ENCODE data around the gene UFD1.

The UFD1 gene

DNA sequence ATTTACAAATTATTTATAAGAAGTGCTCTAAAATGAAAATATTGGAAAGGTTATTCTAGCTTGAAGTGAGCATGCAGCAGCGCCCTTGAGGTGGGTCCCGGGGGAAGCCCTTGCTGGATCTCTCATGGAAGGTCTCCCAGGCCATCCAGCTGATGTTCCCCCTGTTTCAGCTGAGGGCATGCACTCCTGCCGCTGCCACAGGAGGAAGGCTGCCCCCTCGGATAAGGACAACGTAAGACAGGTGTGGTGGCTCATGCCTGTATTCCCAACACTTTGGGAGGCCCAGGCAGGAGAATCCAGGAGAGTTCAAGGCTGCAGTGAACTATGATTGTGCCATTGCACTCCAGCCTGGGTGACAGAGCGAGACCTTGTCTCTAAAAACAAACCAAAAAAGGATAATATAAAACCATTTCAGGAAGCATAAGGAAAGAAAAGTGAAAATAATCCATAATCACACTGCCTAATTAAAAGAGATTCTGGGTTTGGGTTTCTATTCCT, 15.7 kb upstream of the UFD1 start:
- no peak for DNase-seq

DNA sequence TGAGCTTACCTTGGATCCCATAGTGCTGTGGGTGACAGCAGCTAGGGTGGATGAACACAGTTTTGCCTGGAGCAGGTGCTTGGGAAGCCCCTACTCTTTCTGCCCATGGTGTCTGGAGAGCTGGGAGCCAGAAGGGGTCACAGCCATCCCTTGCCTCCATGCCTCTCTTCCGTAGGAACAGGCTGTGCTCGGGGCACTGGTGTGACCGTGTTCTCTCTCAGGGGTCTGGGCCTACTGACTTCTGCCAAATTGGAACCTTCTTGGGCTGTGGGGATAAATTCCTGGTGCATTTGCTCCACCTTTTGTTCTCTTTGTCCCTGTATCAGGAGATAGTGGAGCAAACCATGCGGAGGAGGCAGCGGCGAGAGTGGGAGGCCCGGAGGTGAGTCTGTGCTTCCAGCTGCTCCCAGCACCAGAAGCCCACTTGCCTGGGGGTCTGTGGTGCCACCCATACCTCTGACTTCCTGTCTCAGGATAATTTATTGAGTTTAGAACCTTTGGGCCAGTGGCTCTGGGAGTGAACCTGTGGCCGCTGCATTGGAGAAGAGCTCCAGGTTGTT, 15.1 kb upstream of the UFD1 start:
- DNase-seq, result no peak

DNA sequence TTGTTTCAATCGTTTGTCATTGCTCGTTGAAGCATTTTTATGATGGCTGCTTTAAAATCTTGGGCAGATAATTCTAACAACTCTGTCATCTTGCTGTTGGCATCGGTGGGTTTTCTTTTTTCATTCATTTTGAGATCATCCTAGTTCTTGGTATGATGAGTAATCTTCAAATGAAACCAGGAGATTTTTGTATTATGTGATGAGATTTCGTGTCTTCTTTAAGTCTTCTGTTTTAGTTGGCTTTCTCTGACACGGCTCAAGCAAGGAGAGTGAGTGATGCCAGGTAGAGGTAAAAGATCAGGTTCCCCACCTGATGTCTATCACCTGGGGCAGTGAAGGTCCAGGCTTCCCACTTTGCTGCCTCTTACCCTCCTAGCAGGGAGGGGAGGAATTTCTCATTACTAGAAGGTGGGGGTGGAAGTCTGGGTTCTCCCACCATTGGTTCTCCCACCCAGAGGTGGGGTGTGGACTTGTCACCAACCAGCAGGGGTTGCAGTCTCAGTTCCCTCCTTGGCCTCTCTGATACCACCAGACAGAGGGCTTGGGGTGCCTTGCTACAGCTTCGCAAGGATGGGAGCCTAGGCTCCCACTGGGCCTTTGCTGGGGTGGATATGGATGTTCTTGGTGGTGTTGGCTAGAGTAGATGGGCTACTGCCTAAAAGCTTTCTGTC, 13.6 kb upstream of the UFD1 start:
- no peak for DNase-seq

DNA sequence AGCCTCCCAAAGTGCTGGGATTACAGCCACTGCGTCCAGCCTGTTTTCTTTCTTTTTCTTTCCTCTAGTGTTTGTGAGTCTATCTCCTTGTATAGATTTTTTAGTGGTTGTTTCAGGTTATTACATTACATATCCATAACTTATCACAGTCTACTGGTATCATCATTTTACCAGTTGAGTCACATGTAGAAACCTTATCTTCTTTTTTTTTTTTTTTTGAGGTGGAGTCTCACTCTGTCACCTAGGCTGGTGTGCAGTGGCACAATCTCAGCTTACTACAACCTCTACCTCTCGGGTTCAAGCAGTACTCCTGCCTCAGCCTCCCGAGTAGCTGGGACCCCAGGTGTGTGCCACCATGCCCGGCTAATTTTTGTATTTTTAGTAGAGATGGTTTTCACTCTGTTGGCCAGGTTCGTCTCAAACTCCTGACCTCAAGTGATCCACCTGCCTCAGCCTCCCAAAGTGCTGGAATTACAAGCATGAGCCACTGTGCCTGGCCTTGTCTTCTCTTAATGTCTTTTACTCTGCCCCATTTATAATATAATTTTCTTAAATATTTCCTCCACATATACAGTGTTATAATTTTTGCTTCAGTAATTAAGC, 11.7 kb upstream of the UFD1 start:
- DNase-seq, result no peak

DNA sequence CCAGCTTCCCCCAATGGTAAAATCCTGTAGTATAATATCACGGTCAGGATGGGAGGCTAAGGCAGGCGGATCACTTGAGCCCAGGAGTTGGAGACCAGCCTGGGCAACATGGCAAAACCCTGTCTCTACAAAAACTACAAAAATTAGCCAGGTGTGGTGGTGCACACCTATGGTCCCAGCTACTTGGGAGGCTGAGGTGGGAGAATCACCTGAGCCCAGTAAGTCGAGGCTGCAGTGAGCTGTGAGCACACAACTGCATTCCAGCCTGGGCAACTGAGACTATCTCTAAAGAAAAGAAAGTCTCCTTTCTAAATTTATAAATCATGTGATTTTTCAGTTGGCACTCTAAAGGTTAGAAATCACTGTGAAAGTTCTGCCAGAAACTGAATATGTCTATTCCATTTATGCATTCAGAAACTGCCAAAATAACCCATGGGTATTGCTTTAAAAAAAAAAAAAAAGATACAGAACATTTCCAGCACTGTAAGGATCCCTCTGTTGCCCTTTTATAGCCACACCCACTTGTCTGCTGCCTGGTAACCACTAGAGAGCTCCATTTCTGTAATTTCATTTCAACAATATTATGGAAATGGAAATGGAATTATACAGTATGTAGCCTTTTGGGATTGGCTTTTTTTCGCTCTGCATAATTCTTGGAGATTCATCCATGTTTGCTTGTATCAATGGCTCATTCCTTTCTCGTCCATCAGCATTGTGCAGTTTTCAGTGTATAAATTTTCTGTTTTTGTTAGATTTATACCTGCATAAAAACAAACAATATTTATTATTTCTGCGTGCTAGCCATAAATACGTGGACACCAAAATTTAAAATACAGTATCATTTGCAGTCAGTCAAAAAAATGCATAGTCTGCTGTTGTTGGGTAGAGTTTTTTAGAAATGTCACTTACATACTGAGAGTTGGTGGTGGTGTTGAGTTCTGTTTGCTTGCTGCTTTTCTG, 10.2 kb upstream of the UFD1 start:
- no peak for DNase-seq

DNA sequence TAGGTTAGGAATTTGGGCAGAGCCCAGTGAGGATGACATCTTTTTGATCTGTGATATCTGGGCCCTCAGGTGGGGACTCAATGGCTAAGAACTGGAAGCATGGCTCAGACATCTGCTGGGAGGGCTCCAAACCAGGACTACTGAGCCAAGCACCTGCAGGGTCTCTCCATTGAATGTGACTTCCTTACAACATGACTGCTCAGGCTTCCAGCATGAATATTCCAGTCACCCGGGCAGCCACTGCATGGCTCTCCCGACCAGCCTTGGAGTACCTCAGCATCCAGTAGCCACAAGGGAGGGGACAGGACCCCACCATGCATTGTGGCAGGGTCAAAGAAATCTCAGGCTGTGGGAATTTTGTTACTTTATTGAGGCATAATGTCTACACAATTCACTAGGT, 9.3 kb upstream of the UFD1 start:
- no peak for DNase-seq

DNA sequence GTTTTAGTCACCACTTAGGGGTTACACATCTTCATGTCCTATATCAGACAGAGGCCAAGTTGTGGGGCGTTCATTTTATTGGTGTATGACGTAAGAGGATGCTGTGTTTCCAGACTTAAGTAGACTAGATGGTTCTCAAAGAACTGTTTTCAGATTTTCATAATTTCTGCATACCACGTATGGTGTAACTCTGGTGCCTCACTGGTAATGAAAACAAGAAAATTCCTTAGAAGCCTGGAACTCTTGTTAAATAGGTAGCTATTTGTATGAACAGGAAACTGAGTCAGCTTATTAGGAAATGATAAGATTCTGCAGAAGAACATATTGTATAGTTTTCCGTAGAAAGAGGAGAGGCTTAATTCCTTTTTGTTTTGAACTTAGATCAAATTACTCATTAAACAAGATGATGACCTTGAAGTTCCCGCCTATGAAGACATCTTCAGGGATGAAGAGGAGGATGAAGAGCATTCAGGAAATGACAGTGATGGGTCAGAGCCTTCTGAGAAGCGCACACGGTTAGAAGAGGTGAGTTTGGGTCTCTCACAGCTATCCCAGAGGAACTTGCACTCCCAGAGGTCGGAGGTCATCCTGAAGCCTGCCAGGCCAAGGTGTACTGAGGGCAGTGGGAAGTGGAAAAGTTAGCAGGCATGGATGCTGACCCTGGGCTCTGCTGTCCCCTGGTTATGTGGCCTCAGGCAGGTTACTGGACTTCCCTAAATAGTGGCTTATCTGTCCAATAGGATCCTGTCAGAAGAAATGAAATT, 4.7 kb upstream of the UFD1 start:
- DNase-seq, result no peak

DNA sequence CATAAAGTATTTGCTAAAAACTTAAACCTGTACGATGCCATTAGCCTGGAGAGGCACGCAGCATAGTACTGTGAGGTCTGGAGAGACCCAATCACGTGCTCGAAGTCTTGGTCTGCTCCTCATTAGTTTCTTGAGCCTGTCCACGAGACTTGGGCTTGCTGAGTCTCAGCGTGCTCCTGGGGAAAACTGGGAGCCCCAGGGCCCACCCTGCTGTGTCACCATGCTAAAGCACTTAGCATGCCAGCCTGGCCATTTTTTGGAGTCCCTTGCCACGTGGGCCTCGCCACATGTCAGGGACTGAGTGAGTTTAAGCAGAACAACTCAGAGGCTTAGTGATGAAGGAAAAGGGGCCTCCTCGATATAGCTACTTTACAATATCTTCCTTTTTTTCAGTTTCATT, 3.3 kb upstream of the UFD1 start:
- no peak for DNase-seq

DNA sequence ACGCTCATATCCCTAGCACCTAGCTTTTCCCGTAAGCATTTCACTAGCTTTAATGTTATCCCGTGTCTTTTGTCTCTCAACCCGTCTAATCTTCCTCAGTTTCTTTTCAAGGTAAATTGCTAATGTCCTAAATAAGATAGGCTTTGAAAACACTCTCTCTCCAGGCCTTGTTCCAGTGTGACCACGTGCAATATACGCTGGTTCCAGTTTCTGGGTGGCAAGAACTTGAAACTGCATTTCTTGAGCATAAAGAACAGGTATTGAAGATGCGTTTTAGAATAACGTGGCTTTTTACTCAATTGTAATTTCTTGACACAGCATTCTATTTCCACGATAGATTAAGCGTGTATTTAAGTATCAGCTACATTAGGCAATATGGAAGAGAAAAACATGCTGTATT, 1.8 kb upstream of the UFD1 start:
- DNase-seq, result no peak

DNA sequence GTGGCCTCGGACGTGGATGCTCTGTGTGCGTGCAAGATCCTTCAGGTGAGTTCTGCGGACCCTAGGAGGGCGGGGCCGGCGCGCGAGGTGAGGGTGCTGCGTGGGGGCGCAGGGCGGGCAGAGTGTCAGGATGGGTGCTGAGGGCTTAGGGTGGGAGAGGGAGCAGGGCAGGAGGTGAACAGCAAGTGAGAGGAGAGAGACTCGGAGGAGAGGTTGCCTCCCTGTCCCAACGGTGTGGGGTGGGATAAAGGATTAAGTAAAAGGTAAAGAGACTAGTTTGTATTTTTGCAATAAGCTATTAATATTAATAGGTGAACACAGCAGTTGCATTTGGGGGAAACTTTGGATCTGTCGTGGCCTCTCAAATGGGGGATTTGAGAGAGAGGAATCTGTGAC, 1.2 kb upstream of the UFD1 start:
- no peak for DNase-seq

DNA sequence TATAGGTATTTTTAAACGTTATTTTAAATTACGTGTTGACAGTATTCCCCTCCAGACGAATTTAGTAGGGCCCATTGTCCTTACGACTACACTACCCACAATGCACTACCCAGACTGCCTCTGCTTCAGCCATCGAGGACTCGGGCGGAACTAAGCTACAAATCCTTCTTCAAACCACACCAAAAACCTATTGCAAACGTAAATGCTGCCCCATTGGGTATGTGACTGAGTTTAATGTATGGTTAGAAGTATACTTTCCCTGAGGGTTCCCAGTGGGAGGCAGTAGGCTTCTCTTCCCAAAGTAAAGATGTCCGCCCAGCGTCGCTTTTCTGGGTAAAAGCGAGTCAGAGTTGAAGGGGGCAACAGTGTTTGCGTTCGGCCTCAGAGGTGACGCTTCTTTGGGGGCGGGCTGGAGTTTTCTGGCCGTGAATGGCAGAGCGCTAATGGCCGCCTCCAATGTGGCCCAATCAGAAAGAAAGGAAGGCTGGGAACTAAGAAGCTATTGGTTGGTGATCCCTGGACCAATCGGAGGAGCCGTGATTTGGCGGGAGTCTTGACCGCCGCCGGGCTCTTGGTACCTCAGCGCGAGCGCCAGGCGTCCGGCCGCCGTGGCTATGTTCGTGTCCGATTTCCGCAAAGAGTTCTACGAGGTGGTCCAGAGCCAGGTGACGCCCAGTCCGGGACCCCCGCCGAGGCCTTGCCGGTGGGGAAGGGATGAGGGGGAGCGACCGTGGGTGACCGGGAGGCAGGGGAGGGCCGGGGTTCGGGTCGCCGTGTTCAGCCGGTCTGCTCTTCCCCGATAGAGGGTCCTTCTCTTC, 571 bp upstream of the UFD1 start, which contains the start of gene CDC45:
CDC45 (plus strand) TSS at position 566 of the 818 bp plus-strand sequence; CDS start at position 615, 49 bp downstream.
- peak; percentile 90 to 93 for DNase-seq

DNA sequence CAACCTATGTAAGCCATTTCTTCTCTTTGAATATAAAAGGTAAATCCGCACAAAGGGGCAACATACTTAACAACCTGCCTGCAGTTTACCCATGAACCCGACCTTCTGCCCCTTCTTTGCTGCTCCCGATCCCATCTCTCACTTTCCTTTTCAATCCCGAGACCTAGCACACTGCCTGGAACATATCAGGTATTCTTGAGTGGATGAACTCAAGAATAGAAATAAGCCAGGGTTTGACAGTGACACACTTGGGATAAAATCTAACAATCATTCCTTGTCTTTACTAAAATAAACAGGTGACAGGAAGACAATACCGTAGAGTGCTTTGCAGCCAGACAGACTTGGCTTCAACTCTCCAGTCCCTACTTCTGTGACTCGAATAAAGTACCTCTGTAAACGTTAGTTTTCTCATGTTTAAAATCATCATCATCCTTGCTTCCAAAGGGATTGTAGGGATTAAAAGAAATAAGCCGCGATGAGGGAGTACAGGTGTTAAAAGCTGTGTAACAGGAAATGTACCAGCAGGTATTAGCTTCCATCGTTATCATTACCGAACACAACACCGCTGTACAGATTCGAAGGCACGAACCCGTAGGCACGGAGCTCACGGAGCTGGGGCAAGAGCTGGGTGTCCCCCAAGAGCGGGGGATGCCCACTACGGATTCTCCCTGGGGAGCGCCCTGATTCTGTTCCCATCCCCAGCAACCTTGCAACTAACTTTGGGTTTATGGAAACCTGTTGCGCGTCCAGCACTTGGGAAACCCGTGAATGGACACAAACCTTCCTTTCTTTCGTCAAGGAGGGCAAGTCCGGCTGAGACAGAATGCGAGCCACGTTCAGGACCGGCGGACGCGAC, 720 bp downstream of the UFD1 start:
- DNase-seq, result no peak

DNA sequence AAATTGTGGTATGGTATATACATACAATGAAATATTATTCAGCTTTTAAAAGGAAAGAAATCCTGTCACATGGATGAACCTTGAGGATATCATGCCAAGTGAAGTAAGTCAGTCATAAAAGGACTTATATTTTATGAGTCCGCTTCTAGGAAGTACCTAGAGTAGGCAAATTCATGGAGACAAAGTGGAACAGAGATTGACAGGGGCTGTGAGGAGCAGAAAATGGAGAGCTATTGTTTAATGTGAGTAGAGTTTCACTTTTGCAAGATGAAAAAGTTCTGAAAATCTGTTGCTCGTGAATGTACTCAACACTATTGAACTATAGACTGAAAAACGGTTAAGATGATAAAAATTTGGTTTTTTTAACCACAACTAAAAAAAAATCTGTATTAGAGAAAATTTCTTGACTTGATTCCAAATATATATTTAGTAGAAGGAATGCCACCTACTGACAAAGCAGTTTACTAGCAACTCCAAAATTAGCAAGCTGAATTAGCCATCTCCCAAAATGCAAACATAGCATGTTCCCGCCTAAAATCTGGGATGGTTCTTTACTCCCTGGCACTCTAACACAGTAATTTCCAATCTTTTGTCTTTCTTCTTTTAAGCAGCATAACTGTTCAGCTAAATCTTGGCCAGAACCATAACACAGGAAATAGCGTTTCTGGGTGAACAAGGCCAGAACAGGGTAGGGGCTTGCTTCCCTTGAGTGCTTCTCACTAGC, 1.5 kb downstream of the UFD1 start:
- DNase-seq, result no peak

DNA sequence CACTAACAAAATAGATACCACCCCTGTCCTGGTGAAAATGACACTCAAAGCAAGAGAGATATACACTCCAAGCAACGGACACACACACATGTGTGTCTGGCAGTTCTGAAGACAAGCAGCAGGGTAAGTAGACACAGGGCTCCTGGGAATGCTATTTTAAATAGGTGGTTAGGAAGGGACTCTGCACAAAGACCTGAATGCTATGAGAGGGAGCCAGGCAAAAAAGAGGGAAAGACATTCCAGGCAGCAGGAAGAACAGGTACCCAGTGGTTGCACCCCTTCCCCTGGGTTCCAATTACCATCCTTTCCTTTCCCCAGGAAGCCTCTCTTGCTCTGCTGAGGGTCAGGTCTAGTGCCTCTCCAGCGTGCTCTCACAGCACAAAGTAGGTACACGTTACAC, 3.0 kb downstream of the UFD1 start:
- DNase-seq, result no peak

DNA sequence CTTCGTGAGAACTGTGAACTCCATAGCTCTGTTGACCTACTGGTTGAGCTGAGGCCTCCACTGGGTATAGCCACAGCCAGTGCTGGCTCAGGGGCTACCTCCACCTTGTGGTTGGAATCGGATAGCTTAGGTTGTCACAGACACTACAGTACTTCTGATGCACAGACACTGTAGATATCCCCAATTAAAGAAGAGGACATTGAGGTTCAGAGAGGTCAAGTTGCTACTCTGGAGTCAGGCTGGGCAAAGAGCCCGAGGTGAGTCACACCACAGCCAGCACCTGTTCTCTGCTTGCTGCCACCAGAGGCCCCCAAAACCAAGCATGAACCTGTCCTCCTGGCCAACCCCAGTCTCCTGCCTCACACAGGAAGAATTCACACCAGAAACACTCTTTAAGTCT, 5.4 kb downstream of the UFD1 start:
- no peak for DNase-seq

DNA sequence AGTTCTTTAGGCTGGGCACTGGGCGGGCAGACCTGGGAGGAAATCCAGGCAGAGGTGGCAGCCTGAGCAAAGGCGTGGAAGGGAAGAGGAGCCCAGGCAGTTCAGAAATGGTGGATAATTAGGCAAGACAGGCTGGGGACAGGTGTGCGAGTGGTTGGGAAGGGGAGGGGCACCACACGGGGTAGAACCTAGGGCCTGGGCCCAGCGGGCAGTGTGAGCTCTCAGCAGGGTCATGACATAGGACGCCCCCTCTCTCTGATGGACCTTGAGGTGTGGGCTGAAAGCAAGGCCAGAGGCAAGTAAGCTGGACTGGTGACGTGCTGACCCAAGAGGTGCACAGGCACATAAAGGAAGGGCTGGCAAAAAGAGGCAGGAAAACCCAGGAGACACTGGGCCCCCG, 6.8 kb downstream of the UFD1 start:
- DNase-seq, result no peak

DNA sequence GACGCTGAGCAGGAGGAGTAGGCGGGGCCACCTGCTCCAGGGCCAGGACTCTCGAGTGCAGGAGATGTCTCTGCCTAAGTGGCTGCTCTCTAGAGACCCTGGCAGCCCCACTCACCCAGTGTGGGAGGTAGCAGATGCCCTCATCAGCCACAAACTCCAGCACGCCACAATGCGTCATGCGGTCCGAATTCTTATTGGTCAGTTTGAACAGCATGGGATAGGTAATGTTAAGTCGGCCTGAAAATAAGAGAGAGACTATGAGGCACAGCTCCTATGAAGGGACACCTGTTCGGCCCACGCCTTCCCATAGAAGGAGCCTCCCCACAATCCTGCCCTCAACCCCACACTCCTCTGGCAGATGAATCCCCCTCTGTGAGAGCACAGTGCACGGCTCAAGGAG, 7.4 kb downstream of the UFD1 start:
- no peak for DNase-seq

DNA sequence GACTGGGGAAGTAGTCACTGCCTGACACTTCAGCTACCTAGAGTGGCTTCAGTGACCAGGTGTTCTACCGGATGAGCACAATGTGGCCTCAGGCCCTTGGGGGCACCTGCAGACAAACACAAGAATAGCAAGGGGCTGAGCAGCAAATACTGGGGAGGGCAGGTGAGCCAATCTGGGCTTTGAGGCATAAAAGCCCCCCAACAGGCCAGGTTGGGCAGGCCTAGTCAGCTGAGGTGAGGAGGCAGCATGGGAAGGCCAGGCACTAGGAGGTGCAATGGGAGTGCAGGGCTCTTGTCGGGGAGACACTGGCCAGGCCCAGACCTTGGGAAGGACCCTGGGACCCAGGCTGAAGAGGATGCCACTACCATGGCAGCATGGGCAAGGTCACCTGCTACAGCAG, 9.0 kb downstream of the UFD1 start:
- no peak for DNase-seq

DNA sequence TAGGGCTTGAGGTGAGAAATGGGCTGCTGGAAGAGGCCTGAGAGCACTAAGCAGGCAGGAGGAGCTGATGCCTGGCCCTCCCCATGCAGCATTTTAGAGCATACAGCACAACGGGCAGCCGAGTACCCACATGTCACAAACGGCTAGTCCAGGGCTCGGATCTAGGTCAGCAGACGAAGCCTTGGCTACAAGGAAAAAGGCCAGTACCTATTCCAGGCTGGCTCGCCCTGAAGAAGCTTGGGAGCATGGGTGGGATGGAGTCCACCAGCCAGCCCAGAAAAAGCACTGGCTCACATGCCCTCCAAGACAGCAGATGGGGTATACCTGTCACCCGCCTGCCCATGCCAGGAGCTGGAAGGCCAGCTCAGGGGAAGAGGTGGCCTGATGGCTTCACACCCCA, 9.6 kb downstream of the UFD1 start:
- DNase-seq, result no peak

DNA sequence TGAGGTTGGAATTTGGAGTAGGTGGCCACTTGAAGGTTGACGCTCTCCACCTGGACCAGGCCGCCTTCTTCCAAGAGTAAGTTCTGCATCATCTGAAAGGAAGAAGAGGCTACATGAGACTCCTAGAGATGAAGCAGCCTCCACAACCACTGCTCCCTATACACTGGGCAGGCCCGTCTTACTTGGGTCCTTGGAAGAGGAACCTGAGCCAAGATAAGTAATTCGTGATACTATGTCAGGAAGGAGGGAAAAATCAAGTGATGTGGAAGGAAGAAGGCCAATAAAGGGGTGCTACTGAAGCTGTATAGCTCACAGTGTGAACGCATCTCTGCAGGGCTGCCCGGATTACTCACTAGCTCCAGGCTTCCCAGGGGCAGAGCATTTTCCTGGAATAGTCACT, 11.1 kb downstream of the UFD1 start:
- DNase-seq, result no peak
